Amygdala (tissue), 56 donors: Measurements from ENCODE around the gene PLEKHA4.
"Not testable (repeated sequence)": the region's sequence is repeated elsewhere in the genome, so short reads cannot be mapped to it uniquely, and the experiment has no call there.

ENCODE experiments used
- DNase-seq, 56 donors: peaks; one replicate each; lab custom pipeline; 2025; lab: John Stamatoyannopoulos, UW

PLEKHA4 gene

GRCh38 chr19:48870048-48870447 lies 1.6 kb upstream of the PLEKHA4 start:
- DNase-seq: no peak

- DNase-seq: no peak
Observed at GRCh38 chr19:48867746-48868113, 687 bp downstream of the PLEKHA4 start.

- no peak for DNase-seq
Observed at GRCh38 chr19:48867123-48867745, 1.2 kb downstream of the PLEKHA4 start.

- DNase-seq: no peak
Observed at GRCh38 chr19:48866692-48867091, 1.7 kb downstream of the PLEKHA4 start.

GRCh38 chr19:48862827-48863226 lies 5.6 kb downstream of the PLEKHA4 start:
- no peak for DNase-seq

- no peak for DNase-seq
Observed at GRCh38 chr19:48861313-48861712, 7.1 kb downstream of the PLEKHA4 start.

- DNase-seq: peak in 1 of 56 donors; percentile 32
Observed at GRCh38 chr19:48859711-48860572, 8.5 kb downstream of the PLEKHA4 start.

GRCh38 chr19:48858984-48859710 lies 9.3 kb downstream of the PLEKHA4 start:
- DNase-seq: peak in 4 of 56 donors; percentile 12 to 18 (median 14)

GRCh38 chr19:48856921-48857320 lies 11.5 kb downstream of the PLEKHA4 start:
- DNase-seq: no peak

GRCh38 chr19:48854103-48854502 lies 14.3 kb downstream of the PLEKHA4 start:
- DNase-seq: no peak

- DNase-seq: no peak
Observed at GRCh38 chr19:48853483-48853882, 14.9 kb downstream of the PLEKHA4 start.

GRCh38 chr19:48852292-48852691 lies 16.1 kb downstream of the PLEKHA4 start:
- DNase-seq: no peak

- DNase-seq: not testable (repeated sequence)
Observed at GRCh38 chr19:48846659-48847058, 21.8 kb downstream of the PLEKHA4 start.

GRCh38 chr19:48845384-48845783 lies 23.0 kb downstream of the PLEKHA4 start:
- no peak for DNase-seq

GRCh38 chr19:48844472-48844871 lies 23.9 kb downstream of the PLEKHA4 start:
- DNase-seq: no peak

- peak in 33 of 56 donors; percentile 2 to 62 (median 13) for DNase-seq
Observed at GRCh38 chr19:48842789-48843162, 25.6 kb downstream of the PLEKHA4 start.

GRCh38 chr19:48841571-48841970 lies 26.8 kb downstream of the PLEKHA4 start:
- DNase-seq: no peak

GRCh38 chr19:48841047-48841446 lies 27.4 kb downstream of the PLEKHA4 start:
- DNase-seq: no peak

- DNase-seq: peak in 2 of 56 donors; percentile 9 to 41
Observed at GRCh38 chr19:48837687-48838086, 30.7 kb downstream of the PLEKHA4 start.

- peak in 55 of 56 donors; percentile 9 to 87 (median 60) for DNase-seq
Observed at GRCh38 chr19:48837051-48837524, 31.3 kb downstream of the PLEKHA4 start.
